Fibroblast of skin of left biceps (primary cell): ENCODE results near the gene TAS1R2.
"Not testable (repeated sequence)": the region's sequence is repeated elsewhere in the genome, so short reads cannot be mapped to it uniquely, and the experiment has no call there.

Source experiments
- DNase-seq, 2 experiments: peaks; one replicate each; pipeline ENCODE4 v3.0.0-alpha.2; 2013; ENCODE audit warnings: low read depth in 2 of 2

The TAS1R2 gene

DNA sequence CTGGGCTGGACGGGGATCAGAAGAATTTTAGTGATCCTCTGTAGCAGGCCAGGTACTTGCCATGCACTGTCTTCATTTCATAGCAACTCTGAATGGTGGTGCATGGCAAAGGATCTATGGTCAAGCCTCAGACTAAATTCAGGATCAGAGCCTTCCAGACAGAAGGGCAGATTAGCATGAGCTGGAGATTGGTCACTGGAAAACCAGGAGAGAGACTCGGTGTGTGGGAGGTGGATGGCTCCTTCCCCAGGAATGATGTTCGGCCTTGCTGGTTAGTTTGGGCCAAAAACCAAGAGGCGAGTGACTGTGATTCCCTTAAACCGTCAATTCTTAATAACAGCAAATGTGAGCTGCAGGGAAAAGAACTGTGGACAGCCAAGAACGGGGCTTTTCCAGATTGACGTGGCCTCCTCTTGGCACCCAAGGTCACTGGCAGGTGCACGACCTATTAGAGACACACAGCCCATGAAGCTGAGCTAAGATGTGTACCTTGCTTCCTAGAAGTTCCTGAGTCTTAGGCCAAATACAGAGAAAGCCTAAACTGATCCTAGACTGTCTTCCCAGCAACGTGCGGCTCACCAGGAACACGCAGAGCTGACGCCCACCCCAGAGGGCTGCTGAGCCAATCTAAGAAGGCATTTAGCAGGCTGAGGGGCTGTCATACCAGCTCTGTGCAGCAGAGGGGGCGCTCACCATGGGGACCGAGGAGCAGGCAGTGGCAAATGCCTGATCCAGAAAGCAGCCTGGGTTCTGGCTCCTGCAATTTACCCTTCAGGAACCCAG lies 24.4 kb upstream of the TAS1R2 start:
- no peak for DNase-seq

GRCh38 chr1:18883079-18883478 lies 23.6 kb upstream of the TAS1R2 start:
- DNase-seq, result no peak

DNA sequence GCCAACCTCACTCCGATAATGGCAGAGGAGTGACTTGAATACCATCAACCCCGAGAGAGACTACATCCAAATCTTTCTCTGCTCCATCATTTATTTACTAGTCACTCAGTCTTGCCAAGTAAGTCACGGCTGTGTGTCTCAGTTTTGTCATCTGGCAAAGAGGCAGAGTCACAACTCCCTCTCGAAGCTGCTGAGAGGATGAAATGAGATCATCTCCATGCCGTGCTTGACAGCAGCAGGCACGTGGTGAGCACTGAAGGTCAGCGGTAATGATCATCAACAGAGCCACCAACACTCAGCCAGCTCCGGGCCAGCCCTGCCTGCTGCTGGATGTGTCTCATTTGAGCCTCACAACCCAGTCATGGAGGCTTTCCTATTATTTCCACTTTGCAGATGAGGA lies 23.0 kb upstream of the TAS1R2 start:
- no peak for DNase-seq

GRCh38 chr1:18881642-18882431 lies 22.4 kb upstream of the TAS1R2 start:
- no peak for DNase-seq

GRCh38 chr1:18881164-18881563 lies 21.7 kb upstream of the TAS1R2 start:
- DNase-seq, result no peak

DNA sequence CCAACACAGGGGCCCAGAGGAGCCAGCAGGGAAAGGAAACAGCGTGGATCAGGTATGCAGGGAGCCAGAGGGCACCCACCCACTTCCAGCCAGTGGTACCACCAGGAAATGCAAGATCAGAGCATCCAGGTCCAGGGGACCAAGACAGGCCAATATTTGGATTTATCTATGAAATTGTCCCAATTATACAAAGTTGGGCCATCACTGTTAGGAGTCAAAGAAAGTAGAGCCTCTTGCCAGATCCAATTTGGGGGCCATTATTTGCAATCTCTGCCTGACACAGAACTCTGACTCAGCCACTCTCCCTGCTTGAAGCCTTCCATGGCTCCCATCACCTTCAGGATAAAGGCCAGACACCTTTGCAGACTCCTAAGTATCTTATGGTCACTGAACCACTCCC lies 21.1 kb upstream of the TAS1R2 start:
- DNase-seq, result no peak

GRCh38 chr1:18879791-18880309 lies 20.4 kb upstream of the TAS1R2 start:
- DNase-seq, result no peak

DNA sequence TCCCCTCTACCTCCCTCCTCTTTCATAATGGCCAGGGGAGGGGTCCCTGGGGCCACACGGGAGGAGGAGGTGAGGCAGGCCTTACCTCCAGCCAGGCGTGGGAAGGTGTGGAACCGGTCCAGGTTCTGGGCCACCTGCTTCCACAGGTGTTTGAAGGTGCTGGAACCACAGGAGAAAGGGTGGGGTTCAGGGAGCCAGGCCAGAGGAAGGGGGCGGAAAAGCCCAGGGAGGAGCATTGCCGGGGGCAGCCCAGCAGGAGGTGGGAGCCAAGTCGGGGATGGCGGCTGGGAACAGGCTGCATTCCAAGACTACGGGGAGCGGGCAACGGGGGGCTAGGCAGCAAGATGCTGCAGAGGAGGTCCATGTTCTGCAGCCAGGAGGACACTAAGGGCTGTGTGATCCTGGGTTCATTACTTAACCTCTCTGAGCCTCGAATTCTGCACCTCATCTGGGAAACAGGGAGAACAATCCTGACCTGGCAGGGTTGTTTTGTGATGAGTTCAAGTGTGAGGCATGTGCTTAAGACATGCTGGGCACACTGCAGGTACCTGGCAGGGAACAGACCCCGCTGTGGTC lies 19.8 kb upstream of the TAS1R2 start:
- DNase-seq, result no peak

- no peak for DNase-seq
These were observed 19.2 kb upstream of the TAS1R2 start for GRCh38 chr1:18878538-18879214.

DNA sequence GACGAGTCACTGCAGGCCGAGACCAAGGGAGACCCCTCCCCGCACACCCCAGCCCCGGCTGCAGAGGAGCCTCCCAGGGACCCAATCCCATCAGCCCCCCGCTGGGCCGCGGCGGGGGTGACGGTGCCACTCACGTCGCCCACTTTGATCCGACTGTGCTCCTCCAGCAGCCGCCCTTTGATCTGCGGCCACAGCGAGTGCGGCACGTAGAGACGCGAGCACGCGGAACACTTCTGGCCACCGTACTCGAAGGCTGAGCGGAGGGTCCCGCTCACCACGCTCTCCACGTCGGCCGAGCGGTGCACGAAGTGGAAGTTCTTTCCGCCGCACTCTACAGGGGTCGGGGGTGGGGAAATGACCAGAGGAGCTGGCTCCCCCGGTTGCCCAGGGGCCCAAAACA lies 17.8 kb upstream of the TAS1R2 start:
- DNase-seq, result no peak

DNA sequence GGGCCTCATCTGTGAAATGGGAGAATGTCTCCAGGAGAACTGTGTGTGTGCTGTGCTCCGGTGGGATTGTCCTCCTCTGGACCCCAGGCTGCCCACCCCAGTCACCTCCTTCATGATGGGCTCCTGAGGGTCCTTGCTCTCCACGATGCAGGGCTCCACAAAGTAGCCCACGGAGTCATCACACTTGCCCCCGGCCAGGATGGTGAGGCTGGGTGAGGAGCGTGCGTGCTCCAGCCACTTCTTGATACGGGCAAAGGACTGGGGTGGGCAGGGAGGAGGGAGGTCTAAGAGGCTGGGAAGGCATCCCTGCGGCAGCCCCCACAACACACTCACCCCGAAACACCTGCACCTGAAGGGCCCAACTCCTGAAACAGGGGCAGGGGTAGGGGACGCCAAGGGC lies 16.8 kb upstream of the TAS1R2 start:
- no peak for DNase-seq

DNA sequence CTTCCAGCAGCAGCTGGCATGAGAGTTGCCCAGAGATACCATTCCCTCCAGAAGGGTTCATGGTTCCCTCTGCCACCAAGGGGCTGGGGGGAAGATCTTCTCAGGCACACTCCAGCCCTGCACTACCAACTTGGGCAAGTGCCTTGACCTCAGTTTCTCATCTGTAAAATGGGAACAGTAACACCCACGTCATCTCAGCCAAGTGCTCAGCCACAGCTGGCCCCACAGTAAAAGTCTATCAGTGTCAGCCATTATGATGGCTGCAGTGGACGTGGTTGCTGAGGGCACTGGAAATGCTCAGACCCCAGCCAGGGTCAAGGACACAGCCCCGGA lies 16.3 kb upstream of the TAS1R2 start:
- DNase-seq, result no peak

- peak; percentile 20 to 31 for DNase-seq
These were observed 15.8 kb upstream of the TAS1R2 start for GRCh38 chr1:18875107-18875795.

- no peak for DNase-seq
These were observed 15.1 kb upstream of the TAS1R2 start for GRCh38 chr1:18874600-18874999.

DNA sequence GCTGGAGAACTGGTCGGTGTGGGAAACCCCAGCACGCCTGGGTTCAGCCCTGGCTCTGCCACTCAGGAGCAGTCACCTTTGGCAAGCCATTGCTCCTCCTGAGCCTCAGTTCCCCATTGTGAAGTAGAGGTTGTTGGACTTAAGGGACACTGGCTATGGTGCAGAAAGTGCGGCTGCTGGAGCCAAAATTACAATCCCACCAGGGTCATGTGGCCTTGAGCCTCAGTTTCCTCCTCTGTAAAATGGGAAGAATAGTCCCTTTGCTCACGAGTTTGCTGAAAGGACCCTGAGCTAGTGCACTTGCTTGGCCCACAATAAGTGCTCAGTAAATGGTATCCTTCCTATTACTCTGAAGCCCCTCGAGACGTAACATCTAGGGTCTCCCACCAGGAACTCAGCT lies 14.6 kb upstream of the TAS1R2 start:
- no peak for DNase-seq

DNA sequence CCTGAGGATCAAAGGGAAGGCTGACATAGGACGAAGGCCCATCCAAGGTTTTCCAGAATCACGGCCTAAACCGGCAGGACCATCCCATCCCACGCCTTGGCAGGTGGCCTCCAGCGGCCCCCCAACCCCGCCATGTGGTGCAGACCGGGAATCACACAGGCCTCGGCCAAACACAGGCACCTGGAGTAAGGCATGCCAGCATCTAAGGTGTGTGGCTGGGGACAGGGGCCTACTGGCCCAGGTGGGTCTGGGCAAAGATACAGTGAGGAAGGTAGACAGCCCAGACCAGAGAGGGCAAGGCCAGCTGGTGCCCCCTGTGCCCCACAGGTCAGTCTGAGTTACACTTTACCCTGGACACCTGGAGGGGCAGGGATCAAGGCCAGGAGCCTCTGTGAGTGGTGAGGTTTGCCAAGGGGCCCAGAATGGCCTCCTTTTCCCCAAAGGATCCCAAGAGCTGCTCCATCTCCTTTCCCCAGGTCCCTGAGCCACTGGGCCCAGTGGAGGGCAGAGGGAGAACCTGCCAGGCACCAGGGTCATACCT lies 12.7 kb upstream of the TAS1R2 start:
- no peak for DNase-seq

GRCh38 chr1:18871401-18872070 lies 12.1 kb upstream of the TAS1R2 start:
- DNase-seq, result no peak

DNA sequence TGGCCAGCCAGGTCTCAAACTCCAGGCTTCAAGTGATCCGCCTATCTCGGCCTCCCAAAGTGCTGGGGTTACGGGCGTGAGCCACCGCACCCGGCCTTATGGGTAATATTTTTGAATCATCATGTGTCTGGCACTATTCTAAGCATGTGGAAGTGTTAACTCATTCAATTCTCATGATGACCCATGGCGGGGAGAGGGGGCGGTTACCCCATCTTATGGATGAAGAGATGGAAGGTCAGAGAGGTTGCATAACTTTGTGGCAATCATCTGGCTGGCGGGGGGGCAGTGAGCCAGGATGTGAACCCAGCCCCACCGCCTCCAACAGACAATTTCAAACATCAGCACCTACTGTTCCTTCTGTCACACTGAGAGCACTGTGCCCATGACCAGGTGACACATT lies 11.5 kb upstream of the TAS1R2 start:
- no peak for DNase-seq

DNA sequence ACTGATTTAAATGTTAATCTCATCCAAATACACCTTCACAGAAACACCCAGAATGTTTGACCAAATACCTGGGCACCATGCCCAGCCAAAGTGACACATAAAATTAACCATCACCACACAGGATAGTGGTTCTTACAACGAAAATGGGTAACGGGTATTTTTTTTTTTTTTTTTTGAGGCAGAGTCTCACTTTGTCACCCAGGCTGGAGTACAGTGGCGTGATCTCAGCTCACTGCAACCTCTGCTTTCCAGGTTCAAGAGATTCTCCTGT lies 11.1 kb upstream of the TAS1R2 start:
- not testable (repeated sequence) for DNase-seq

GRCh38 chr1:18869847-18870594 lies 10.6 kb upstream of the TAS1R2 start:
- DNase-seq, result no peak
